ENCODE measurements around the gene FMC1. TPM values are rescaled to one million over a fixed set of nuclear protein-coding genes. Genes with fewer than 3 reads are reported as not detected.

Gene FMC1
- total and polyA plus RNA-seq, 2 experiments from 2014 or later = 9.5 to 35.1 TPM

DNA sequence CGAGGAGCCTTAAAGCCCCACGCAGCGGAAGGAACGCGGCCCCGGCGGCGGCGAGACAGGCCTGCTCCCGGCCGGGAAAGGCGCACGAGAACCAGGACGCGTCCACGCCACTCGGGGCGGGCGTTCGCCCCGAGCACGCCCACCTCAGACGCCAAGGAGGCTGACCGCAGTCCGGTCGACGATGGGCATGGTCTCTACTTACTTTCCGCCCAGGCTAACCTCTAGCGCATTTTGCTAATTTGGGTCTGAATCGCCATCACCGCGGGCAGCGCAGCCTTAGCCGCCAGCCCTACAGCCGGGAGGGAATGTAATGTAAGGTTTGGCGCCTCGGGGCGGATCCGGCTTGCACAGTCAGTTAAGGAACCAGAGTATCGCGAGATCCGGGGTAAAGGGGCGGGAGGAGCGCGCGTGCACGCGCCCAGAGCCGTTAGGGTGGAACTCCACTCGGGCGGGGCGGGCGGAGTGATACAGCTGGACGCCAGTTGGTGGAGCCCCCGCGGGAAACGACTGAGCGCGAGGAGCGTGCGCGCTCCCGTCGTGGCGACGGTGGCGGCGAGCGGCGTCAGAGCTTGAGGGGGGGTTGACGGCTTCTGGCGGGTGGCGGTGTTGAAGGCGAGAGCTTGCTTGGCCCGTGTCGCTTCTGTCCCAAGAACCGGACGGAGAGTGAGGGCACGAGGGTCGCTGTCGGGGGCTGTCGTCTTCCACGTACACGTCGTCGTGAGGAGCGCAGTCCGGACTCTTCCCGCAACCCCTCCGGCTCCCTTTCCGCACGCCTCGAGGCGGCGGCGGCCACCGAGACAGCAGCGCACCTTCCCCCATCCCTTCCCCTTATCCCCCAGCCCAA lies 18.5 kb downstream of the FMC1 start, which contains the start of gene LUC7L2:
LUC7L2 (plus strand) TSS at position 529 of the 844 bp plus-strand sequence. CDS start 368 bp downstream, outside the sequence.
- no peaks in the 10 kb centered on the region for H3K9me2 ChIP-seq (ENCODE audit: insufficient read depth)
- peak within 1 kb of the TSS; percentile 84 for H2AFZ ChIP-seq
- no peaks in the 10 kb centered on the region for H3K9me3 ChIP-seq (ENCODE audit: low read depth)
- H3K4me2 ChIP-seq (ENCODE audit: unreplicated experiment) = peak within 1 kb of the TSS; percentile 98
- peaks cover 7% of the 10 kb centered on the region; the same call in 1 of the 2 replicates for H4K20me1 ChIP-seq (ENCODE audit: insufficient read depth)
- peaks cover 63% of the 10 kb centered on the region for H3K79me2 ChIP-seq (ENCODE audit: insufficient read depth)
- peak; percentile 100 for DNase-seq
- 0 out of 2 replicates have a peak, but pooled peaks cover under 1% of the 10 kb centered on the region for H3K36me3 ChIP-seq (ENCODE audit: low read depth)
- H3K9ac ChIP-seq = peak within 1 kb of the TSS; percentile 98
- in situ Hi-C loops (cut with MboI) = no loop called here
- peak within 1 kb of the TSS; percentile 98 for H3K4me3 ChIP-seq
- TF ChIP-seq EZH2 (IDR thresholded peaks at IDR 0.05; ENCODE audit: insufficient read depth, poor library complexity, severe bottlenecking) (no peak), EZH2phosphoT487 (IDR thresholded peaks at IDR 0.05; ENCODE audit: insufficient read depth, low read depth) (no peak)
- peaks cover 25% of the 10 kb centered on the region for H3K4me1 ChIP-seq (ENCODE audit: insufficient read depth)
- peaks cover 24% of the 10 kb centered on the region for H3F3A ChIP-seq (ENCODE audit: insufficient read depth)
- 0 to 1% methylated on average over 68 to 82 of the region's 98 CpGs for WGBS, 2 experiments (ENCODE audit: low coverage in 1 of 2, low lambda C conversion rate in 2 of 2, missing lambda C conversion rate in 2 of 2)
- peak within 1 kb of the TSS; percentile 98 for H3K27ac ChIP-seq
- no peaks in the 10 kb centered on the region for H3K27me3 ChIP-seq (replicated peaks; ENCODE audit: insufficient read depth)

- Histone ChIP-seq H3K4me1 (ENCODE audit: insufficient read depth) (peaks cover 25% of the 10 kb centered on the region), H3K36me3 (ENCODE audit: low read depth) (peaks cover 8% of the 10 kb centered on the region; the same call in 1 of the 2 replicates), H3K9me3 (ENCODE audit: low read depth) (no peaks in the 10 kb centered on the region), H3K27ac (peak overlapping the region; percentile 98), H3K4me3 (peak overlapping the region; percentile 98), H4K20me1 (ENCODE audit: insufficient read depth) (peaks cover 11% of the 10 kb centered on the region), H3K9me2 (ENCODE audit: insufficient read depth) (no peaks in the 10 kb centered on the region), H3K27me3 (replicated peaks; ENCODE audit: insufficient read depth) (no peaks in the 10 kb centered on the region), H3F3A (ENCODE audit: insufficient read depth) (peaks cover 28% of the 10 kb centered on the region), H3K9ac (peak overlapping the region; percentile 98), H2AFZ (peak overlapping the region; percentile 58; the same call in 1 of the 2 replicates), H3K79me2 (ENCODE audit: insufficient read depth) (peaks cover 71% of the 10 kb centered on the region), H3K4me2 (ENCODE audit: unreplicated experiment) (peak overlapping the region; percentile 98)
- peak; percentile 95 for DNase-seq
- TF ChIP-seq EZH2 (IDR thresholded peaks at IDR 0.05; ENCODE audit: insufficient read depth, poor library complexity, severe bottlenecking) (no peak), EZH2phosphoT487 (IDR thresholded peaks at IDR 0.05; ENCODE audit: insufficient read depth, low read depth) (no peak)
- in situ Hi-C loops (cut with MboI) = no loop called here
- WGBS, 2 experiments (ENCODE audit: low coverage in 1 of 2, low lambda C conversion rate in 2 of 2, missing lambda C conversion rate in 2 of 2) = 1 to 2% methylated on average over 41 to 46 of the region's 47 CpGs
These were observed 19.2 kb downstream of the FMC1 start for GRCh38 chr7:139360210-139360947.

DNA sequence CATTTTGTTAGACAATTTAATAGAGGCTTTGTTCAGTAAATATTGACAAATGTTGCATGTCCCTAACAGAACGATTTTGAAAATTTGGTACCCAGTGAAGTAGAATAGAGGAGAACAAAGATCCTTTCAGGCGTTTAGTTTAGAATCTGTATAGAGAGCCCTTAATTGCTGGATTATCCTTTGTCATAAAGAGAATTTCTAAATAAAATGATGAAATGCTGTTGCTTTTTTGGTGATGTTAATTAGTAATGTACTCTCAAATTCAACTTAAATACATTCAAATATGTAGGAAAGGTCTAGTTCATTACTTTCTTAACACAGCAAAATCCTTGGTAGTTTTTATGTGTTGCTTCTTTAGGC lies 19.8 kb downstream of the FMC1 start:
- Histone ChIP-seq H3F3A (ENCODE audit: insufficient read depth) (peaks cover 33% of the 10 kb centered on the region), H3K36me3 (ENCODE audit: low read depth) (peaks cover 13% of the 10 kb centered on the region; the same call in 1 of the 2 replicates), H3K27me3 (replicated peaks; ENCODE audit: insufficient read depth) (no peaks in the 10 kb centered on the region), H3K9me2 (ENCODE audit: insufficient read depth) (no peaks in the 10 kb centered on the region), H3K4me2 (ENCODE audit: unreplicated experiment) (peak overlapping the region; percentile 98), H3K4me3 (peak overlapping the region; percentile 98), H3K27ac (peak overlapping the region; percentile 98), H3K79me2 (ENCODE audit: insufficient read depth) (peaks cover 76% of the 10 kb centered on the region), H3K9me3 (ENCODE audit: low read depth) (no peaks in the 10 kb centered on the region), H3K9ac (peak overlapping the region; percentile 98), H4K20me1 (ENCODE audit: insufficient read depth) (peaks cover 16% of the 10 kb centered on the region), H3K4me1 (ENCODE audit: insufficient read depth) (peaks cover 31% of the 10 kb centered on the region), H2AFZ (peak overlapping the region; percentile 58; the same call in 1 of the 2 replicates)
- no peak for DNase-seq
- no peak for TF ChIP-seq EZH2 (IDR thresholded peaks at IDR 0.05; ENCODE audit: insufficient read depth, poor library complexity, severe bottlenecking)
- TF ChIP-seq EZH2phosphoT487 (IDR thresholded peaks at IDR 0.05; ENCODE audit: insufficient read depth, low read depth) = no peak
- in situ Hi-C loops (cut with MboI) = no loop called here
- 0% methylated on average over 2 of the region's 2 CpGs for WGBS, 2 experiments (ENCODE audit: low coverage in 1 of 2, low lambda C conversion rate in 2 of 2, missing lambda C conversion rate in 2 of 2)

GRCh38 chr7:139361523-139361922 lies 20.4 kb downstream of the FMC1 start:
- 29 to 38% methylated on average over 3 of the region's 3 CpGs for WGBS, 2 experiments (ENCODE audit: low coverage in 1 of 2, low lambda C conversion rate in 2 of 2, missing lambda C conversion rate in 2 of 2)
- H3K9me3 ChIP-seq (ENCODE audit: low read depth) = no peaks in the 10 kb centered on the region
- peak overlapping the region; percentile 98 for H3K9ac ChIP-seq
- H3K9me2 ChIP-seq (ENCODE audit: insufficient read depth) = no peaks in the 10 kb centered on the region
- no peak for TF ChIP-seq EZH2phosphoT487 (IDR thresholded peaks at IDR 0.05; ENCODE audit: insufficient read depth, low read depth)
- no peak for TF ChIP-seq EZH2 (IDR thresholded peaks at IDR 0.05; ENCODE audit: insufficient read depth, poor library complexity, severe bottlenecking)
- peak overlapping the region; percentile 98 for H3K27ac ChIP-seq
- H3K36me3 ChIP-seq (ENCODE audit: low read depth) = peaks cover 17% of the 10 kb centered on the region; the same call in 1 of the 2 replicates
- DNase-seq = no peak
- peak overlapping the region; percentile 98 for H3K4me3 ChIP-seq
- no peaks in the 10 kb centered on the region for H3K27me3 ChIP-seq (replicated peaks; ENCODE audit: insufficient read depth)
- peaks cover 20% of the 10 kb centered on the region for H4K20me1 ChIP-seq (ENCODE audit: insufficient read depth)
- in situ Hi-C loops (cut with MboI) = no loop called here
- no peak overlapping the region for H2AFZ ChIP-seq
- H3F3A ChIP-seq (ENCODE audit: insufficient read depth) = peaks cover 35% of the 10 kb centered on the region
- peaks cover 37% of the 10 kb centered on the region for H3K4me1 ChIP-seq (ENCODE audit: insufficient read depth)
- peaks cover 82% of the 10 kb centered on the region for H3K79me2 ChIP-seq (ENCODE audit: insufficient read depth)
- peak overlapping the region; percentile 98 for H3K4me2 ChIP-seq (ENCODE audit: unreplicated experiment)

Measured in GM23248 (cell line).